Mucosa of descending colon (tissue), 3 donors: ENCODE measurements around the gene IFNAR1. TPM values are rescaled to one million over a fixed set of nuclear protein-coding genes. Genes with fewer than 3 reads are reported as not detected.

Experiments
- ATAC-seq: fragments of 200-7000 bp; cut with Tn5 transposase; one replicate; pipeline ENCODE4 v1.9.1; 2020; ENCODE audit warnings: mild to moderate bottlenecking, moderate library complexity
- DNase-seq, 3 donors: peaks; one replicate each; pipeline ENCODE4 v3.0.0-alpha.2; 2020
- H3K36me3 ChIP-seq: fragments of 200-600 bp; one replicate; pipeline ENCODE4 v1.8.0; 2021; ENCODE audit warnings: low read depth, mild to moderate bottlenecking
- H3K4me1 ChIP-seq: fragments of 200-600 bp; one replicate; pipeline ENCODE4 v1.8.0; 2021; ENCODE audit warnings: low read depth, mild to moderate bottlenecking
- H3K4me3 ChIP-seq: fragments of 200-600 bp; one replicate; pipeline ENCODE4 v1.8.0; 2021; ENCODE audit warnings: mild to moderate bottlenecking
- H3K9me3 ChIP-seq: fragments of 200-600 bp; one replicate; pipeline ENCODE4 v1.8.0; 2021; ENCODE audit warnings: mild to moderate bottlenecking
- intact Hi-C, 2 donors: fragments of 100-400 bp; cut with DNase I in 1 of 2; cut with micrococcal nuclease in 1 of 2; formaldehyde crosslinking; loops; one replicate each; pipeline versions ENCODE4 v1.11.0 to v1.11.1; 2022; cut with DNase I, micrococcal nuclease
- total RNA-seq, 3 donors: library from RNA; stranded (reverse); fragmentation: NEBNext Ultra II Directional in 2 of 3; extraction: Animal tissue kit (Norgen Biotek cat#: 25700) in 2 of 3; gene quantifications; one replicate each; pipeline versions ENCODE4 v1.2.1 to v1.2.4, GENCODE V29; 2021 to 2023
- TF ChIP-seq, protein P1 (sequence below): fragments of 200-600 bp; IDR thresholded peaks from one replicate; pipeline ENCODE4 v1.8.0; 2022; ENCODE audit warnings: antibody characterized with exemption, mild to moderate bottlenecking
- donor health status: DM: no; HTN: no; CAD: no; lungs with moderate emphysema.
- donor health status: DM: no; HTN: no; CAD: no.
- donor health status: DM: no; HTN: yes; CAD: no.

Gene IFNAR1
- total RNA-seq, 3 donors from 2014 or later = 41.9 to 49.5 (median 43.3) TPM

DNA sequence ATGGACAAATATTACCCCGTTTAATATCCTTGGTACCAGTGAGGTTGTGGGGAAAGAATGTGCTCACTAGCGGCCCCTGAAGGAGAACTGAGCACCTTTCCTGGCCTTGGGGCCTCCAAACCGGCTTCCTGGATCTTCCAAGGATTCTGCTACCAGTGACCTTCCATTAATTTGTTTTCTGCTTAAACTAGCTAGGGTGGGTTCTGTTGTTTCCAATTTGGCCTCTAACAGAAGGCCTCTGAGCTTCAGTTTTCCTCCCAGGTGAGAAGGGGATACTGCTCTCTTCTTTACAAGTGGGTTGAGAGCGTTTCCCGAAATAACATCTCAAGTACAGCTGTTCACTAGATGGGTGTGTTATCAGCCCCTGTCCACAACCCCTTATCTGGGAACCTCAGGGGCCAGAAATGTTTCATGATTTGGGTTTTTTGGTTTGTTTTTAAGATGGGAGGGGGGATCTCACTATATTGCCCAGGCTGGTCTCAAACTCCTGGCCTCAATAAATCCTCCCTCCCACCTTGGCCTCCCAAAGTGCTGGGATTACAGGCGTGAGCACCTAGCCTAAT is 61.5 kb downstream of the IFNAR1 start:
- Histone ChIP-seq H3K36me3 (no peaks in the 10 kb centered on the region), H3K4me3 (no peak overlapping the region), H3K4me1 (peaks cover 9% of the 10 kb centered on the region), H3K9me3 (no peaks in the 10 kb centered on the region)
- intact Hi-C loops = no loop called here
- TF ChIP-seq, protein P1, sequence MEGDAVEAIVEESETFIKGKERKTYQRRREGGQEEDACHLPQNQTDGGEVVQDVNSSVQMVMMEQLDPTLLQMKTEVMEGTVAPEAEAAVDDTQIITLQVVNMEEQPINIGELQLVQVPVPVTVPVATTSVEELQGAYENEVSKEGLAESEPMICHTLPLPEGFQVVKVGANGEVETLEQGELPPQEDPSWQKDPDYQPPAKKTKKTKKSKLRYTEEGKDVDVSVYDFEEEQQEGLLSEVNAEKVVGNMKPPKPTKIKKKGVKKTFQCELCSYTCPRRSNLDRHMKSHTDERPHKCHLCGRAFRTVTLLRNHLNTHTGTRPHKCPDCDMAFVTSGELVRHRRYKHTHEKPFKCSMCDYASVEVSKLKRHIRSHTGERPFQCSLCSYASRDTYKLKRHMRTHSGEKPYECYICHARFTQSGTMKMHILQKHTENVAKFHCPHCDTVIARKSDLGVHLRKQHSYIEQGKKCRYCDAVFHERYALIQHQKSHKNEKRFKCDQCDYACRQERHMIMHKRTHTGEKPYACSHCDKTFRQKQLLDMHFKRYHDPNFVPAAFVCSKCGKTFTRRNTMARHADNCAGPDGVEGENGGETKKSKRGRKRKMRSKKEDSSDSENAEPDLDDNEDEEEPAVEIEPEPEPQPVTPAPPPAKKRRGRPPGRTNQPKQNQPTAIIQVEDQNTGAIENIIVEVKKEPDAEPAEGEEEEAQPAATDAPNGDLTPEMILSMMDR = no peak
- no peak for ATAC-seq
- DNase-seq = no peak

DNA sequence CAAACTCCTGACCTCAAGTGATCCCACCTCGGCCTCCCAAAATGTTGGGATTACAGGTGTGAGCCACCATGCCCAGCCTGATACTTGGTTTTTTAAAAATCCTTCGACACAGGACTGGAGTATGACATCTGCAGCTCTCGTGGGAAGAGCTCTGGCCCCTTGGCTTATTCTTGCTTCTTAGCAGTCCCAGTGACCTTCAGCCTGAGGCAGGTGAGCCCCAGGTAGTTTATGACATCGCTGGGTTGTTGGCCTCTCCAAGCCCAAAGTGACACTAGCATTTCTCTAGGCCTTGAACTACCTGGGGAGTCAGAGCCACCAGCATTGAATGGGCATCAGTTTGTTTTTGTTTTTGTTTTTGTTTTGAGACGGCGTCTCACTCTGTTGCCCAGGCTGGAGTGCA is 62.5 kb downstream of the IFNAR1 start:
- H3K36me3 ChIP-seq = no peaks in the 10 kb centered on the region
- no peak for ATAC-seq
- TF ChIP-seq, protein P1 = no peak
- H3K4me1 ChIP-seq = peaks cover 9% of the 10 kb centered on the region
- DNase-seq = no peak
- intact Hi-C loops = no loop called here
- H3K4me3 ChIP-seq = no peak overlapping the region
- H3K9me3 ChIP-seq = no peaks in the 10 kb centered on the region

DNA sequence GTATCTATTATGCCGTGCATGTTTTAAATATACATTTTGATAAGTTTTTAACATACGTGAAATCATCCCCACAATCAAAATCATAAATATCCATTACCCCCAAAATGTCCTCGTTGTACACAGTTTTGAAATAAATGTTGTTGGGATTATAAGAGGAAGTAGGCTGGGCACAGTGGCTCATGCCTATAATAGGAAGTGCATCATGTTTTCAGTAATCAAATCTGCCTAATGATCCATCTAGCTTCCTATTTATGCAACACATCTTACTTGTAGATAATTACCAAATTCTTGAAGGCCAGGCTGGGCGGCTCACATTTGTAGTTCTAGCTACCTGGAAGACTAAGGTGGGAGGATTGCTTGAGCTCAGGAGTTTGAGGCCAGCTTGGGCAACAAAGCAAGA is 63.4 kb downstream of the IFNAR1 start:
- H3K36me3 ChIP-seq = no peaks in the 10 kb centered on the region
- intact Hi-C loops = no loop called here
- TF ChIP-seq, protein P1 = no peak
- DNase-seq (no peak), ATAC-seq (no peak)
- peaks cover 3% of the 10 kb centered on the region for H3K4me1 ChIP-seq
- H3K9me3 ChIP-seq = no peaks in the 10 kb centered on the region
- H3K4me3 ChIP-seq = no peak overlapping the region

- Histone ChIP-seq H3K4me1 (no peaks in the 10 kb centered on the region), H3K4me3 (no peak overlapping the region), H3K9me3 (no peaks in the 10 kb centered on the region), H3K36me3 (no peaks in the 10 kb centered on the region)
- DNase-seq = no peak
- TF ChIP-seq, protein P1 = no peak
- intact Hi-C loops = no loop called here
- ATAC-seq = no peak
Observed at GRCh38 chr21:33390479-33390878, 65.7 kb downstream of the IFNAR1 start.

- TF ChIP-seq, protein P1 = no peak
- Histone ChIP-seq H3K4me3 (no peak overlapping the region), H3K9me3 (no peaks in the 10 kb centered on the region), H3K4me1 (no peaks in the 10 kb centered on the region), H3K36me3 (no peaks in the 10 kb centered on the region)
- ATAC-seq (no peak), DNase-seq (no peak)
- intact Hi-C loops = no loop called here
Observed at GRCh38 chr21:33391656-33392055, 66.9 kb downstream of the IFNAR1 start.
